Measurements from ENCODE around the gene CHST6.
"Not testable (repeated sequence)": the region's sequence is repeated elsewhere in the genome, so short reads cannot be mapped to it uniquely, and the experiment has no call there.

Gene CHST6

DNA sequence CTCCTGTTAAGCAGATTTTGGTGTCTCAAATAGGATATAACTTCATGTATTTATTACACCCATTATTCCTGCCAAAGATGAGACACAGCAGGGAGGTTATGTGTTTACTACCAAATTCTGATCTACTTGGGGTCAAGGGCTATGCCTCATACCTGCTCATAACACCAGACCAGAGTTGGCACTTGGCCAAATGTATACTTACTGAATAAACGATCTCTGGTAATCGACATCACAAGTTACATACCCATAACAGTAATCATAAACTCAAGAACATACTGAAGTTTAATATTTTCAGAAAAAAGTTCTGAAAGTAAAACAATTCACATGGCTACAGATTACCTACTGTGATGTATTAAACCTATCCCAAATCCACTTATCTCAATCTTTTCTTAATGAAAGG lies 33.7 kb downstream of the CHST6 start:
- TF ChIP-seq, protein P1, sequence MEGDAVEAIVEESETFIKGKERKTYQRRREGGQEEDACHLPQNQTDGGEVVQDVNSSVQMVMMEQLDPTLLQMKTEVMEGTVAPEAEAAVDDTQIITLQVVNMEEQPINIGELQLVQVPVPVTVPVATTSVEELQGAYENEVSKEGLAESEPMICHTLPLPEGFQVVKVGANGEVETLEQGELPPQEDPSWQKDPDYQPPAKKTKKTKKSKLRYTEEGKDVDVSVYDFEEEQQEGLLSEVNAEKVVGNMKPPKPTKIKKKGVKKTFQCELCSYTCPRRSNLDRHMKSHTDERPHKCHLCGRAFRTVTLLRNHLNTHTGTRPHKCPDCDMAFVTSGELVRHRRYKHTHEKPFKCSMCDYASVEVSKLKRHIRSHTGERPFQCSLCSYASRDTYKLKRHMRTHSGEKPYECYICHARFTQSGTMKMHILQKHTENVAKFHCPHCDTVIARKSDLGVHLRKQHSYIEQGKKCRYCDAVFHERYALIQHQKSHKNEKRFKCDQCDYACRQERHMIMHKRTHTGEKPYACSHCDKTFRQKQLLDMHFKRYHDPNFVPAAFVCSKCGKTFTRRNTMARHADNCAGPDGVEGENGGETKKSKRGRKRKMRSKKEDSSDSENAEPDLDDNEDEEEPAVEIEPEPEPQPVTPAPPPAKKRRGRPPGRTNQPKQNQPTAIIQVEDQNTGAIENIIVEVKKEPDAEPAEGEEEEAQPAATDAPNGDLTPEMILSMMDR (IDR thresholded peaks at IDR 0.05; ENCODE audit: low read depth, low read length, missing control alignments) = no peak
- DNase-seq (ENCODE audit: low read depth) = no peak
- H3K4me3 ChIP-seq (ENCODE audit: low read depth, low read length) = no peak overlapping the region

DNA sequence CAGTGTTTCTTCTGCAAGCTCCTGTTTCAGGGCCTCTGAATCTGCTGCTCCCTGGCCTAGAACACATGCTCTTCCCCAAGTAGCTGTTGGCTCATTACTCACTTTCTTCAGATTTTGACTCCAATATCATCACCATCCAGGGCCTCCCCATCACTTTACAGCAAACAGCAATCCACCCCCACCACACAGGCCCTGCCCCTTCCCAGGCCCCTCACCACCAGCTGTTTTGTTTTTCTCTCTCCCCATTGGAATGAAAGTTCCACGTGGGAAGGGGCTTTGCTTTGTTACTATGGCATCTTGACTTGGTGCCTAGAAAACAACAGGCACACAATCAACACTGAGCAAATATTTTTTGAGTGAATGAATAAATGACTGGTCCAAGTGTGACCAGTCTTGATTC lies 34.8 kb downstream of the CHST6 start:
- no peak for DNase-seq (ENCODE audit: low read depth)
- TF ChIP-seq, protein P1 (IDR thresholded peaks at IDR 0.05; ENCODE audit: low read depth, low read length, missing control alignments) = no peak
- no peak overlapping the region for H3K4me3 ChIP-seq (ENCODE audit: low read depth, low read length)

DNA sequence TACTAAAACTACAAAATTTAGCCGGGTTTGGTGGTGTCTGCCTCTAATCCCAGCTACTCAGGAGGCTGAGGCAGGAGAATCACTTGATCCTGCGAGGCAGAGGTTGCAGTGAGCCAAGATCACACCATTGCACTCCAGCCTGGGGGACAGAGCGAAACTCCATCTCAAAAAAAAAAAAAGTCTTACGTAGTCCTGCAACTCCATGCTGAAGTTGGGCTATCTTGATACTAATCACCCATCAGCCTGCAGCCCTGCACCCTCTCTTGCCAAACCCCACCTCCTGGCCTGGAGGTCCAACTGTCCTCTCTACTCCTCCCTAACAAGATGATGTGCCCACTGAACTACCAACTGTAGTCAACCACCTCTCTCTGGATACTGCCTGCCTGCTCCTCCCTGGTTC lies 35.5 kb downstream of the CHST6 start:
- TF ChIP-seq, protein P1 (IDR thresholded peaks at IDR 0.05; ENCODE audit: low read depth, low read length, missing control alignments) = no peak
- no peak for DNase-seq (ENCODE audit: low read depth)
- H3K4me3 ChIP-seq (ENCODE audit: low read depth, low read length) = no peak overlapping the region

DNA sequence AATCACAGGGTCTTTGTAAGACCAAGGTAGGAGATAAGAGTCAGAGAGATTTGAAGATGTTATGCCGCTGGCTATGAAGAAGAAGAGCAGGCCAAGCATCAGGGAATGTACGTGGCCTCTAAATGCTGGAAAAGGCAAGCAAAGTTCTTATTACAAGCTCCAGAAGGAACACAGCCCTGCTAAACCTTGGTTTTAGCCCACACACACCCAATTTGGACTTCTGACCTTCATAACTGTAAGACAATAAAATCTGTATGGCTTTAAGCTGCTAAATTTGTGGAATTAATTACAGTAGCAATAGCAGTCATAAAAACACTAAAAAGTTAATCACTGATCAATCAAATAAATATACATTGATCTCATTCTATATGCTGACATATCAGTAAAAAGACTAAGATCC lies 36.8 kb downstream of the CHST6 start:
- no peak for DNase-seq (ENCODE audit: low read depth)
- TF ChIP-seq, protein P1 (IDR thresholded peaks at IDR 0.05; ENCODE audit: low read depth, low read length, missing control alignments) = no peak
- no peak overlapping the region for H3K4me3 ChIP-seq (ENCODE audit: low read depth, low read length)

DNA sequence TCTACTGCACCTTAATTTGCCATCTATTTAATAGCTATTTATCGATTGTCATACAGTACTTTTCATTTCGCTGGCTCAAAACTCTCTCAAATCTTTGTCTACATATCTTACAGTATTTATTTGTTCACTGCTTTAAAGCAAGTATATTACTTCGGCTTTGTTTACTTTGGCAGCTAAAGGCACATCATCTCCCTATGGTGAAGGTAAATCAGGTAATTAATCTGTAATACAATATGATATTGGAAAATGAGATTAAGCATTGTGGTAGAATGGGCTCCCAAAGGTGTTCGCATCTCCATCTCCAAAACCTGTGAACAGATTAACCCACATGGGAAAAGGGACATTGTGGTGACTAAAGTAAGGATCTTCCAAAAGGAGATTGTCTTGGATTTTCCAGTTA lies 37.2 kb downstream of the CHST6 start:
- DNase-seq (ENCODE audit: low read depth) = no peak
- TF ChIP-seq, protein P1 (IDR thresholded peaks at IDR 0.05; ENCODE audit: low read depth, low read length, missing control alignments) = no peak

DNA sequence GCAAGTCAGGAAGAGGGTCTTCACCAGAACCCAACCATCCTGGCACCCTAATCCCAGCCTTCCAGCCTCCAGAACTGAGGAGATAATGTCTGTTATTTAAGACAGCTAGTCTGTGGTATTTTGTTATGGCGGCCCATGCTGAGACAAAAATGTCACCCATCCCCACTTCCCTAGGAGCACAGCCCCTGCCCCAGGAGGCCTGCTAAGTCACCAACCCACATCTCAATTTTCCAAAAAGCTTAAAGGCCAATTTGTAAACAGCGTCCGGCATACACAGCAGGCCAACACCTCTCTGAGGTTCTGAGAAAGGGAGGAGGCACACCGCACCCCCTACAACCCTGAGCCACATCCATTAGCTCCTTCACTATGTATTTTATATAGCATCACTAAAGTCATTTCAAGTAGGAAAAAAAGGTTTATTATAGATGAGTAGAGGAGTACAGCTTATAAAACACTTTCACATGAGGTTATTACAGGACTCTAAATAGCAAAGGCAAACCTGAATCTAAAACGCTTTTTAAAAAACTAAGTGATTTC lies 37.7 kb downstream of the CHST6 start:
- H3K4me3 ChIP-seq (ENCODE audit: low read depth, low read length) = no peak overlapping the region
- DNase-seq (ENCODE audit: low read depth) = no peak
- TF ChIP-seq, protein P1 (IDR thresholded peaks at IDR 0.05; ENCODE audit: low read depth, low read length, missing control alignments) = no peak

More for the DNA sequence above, 37.2 kb downstream of the CHST6 start:
- H3K4me3 ChIP-seq (ENCODE audit: low read depth, low read length) = no peak overlapping the region

DNA sequence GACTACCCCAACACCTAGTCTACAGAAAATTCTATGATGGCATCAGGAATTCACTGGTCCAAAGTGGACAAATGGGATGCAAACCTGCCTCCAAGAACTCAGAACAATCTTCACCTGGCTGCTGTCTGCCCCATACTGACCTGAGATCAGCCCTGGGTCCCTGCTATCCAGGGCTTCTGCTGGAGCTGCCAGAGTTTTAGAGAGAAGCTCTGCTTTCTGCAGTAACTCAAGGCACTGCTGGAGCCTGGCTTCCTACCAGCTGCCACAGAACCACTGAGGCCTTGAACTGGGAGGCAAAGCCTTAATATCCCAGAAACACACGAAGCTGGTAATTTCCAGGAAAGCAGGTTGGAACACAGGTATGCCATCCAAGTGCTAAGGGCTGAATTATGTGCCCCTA lies 38.3 kb downstream of the CHST6 start:
- TF ChIP-seq, protein P1 (IDR thresholded peaks at IDR 0.05; ENCODE audit: low read depth, low read length, missing control alignments) = no peak
- no peak for DNase-seq (ENCODE audit: low read depth)
- no peak overlapping the region for H3K4me3 ChIP-seq (ENCODE audit: low read depth, low read length)

DNA sequence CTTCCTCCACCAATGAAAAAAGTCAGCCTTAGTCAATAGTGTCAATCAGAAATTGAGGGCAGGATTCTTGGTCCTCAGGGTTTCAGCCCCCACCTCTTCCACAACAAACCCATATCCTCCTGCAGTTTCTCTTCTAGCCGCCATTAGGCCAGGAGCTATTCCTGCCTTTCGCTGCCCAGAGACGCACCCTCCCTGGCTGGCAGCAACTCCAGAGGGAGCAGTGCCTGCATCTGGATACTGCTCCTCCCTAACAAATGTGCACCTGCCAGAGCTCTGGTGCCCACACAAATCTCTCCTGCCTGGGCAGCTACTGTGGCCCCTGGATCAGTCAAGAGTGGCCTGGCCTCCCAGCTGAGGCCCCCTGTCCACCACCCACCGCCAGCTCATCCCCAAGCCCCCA lies 38.8 kb downstream of the CHST6 start:
- not testable (repeated sequence) for DNase-seq (ENCODE audit: low read depth); H3K4me3 ChIP-seq (ENCODE audit: low read depth, low read length)

Measured in GM12864 (cell line).